IPS DF 6.9 (cell line): Measurements from ENCODE around the gene DDX27.
"Not testable (repeated sequence)": the region's sequence is repeated elsewhere in the genome, so short reads cannot be mapped to it uniquely, and the experiment has no call there.

Experiments
- DNase-seq: peaks from one replicate; pipeline ENCODE4 v3.0.0-alpha.2; 2013; ENCODE audit warnings: low read depth, low spot score
- H3K27ac ChIP-seq: one replicate; pipeline ENCODE4 v1.5.1; 2013; ENCODE audit warnings: low read length, control low read depth
- H3K27me3 ChIP-seq: 2 replicates; pipeline ENCODE4 v1.6.1; 2013; ENCODE audit warnings: mild to moderate bottlenecking, low read length; ENCODE audit not compliant: control insufficient read depth, insufficient read depth
- H3K36me3 ChIP-seq: 2 replicates; pipeline ENCODE4 v1.6.1; 2013; ENCODE audit warnings: low read length; ENCODE audit not compliant: control insufficient read depth, insufficient read depth
- H3K4me1 ChIP-seq: 2 replicates; pipeline ENCODE4 v1.6.1; 2013; ENCODE audit warnings: low read length; ENCODE audit not compliant: control insufficient read depth, insufficient read depth
- H3K4me3 ChIP-seq: 2 replicates; pipeline ENCODE4 v1.5.1; 2013; ENCODE audit warnings: mild to moderate bottlenecking, low read length
- H3K9me3 ChIP-seq: 2 replicates; pipeline ENCODE4 v1.6.1; 2013; ENCODE audit warnings: low read length, inconsistent platforms; ENCODE audit not compliant: control insufficient read depth, insufficient read depth
- WGBS: extraction: QIAGEN DNeasy Blood & Tissue Kit; methylation state at CpG from one replicate; pipeline ENCODE4 v1.1.7; 2013; ENCODE audit warnings: mixed read lengths, missing lambda C conversion rate; ENCODE audit not compliant: insufficient read length, insufficient coverage; 5-methylcytosine and 5-hydroxymethylcytosine counted together

Gene DDX27

GRCh38 chr20:49203746-49204145, 15.5 kb upstream of the DDX27 start:
- H3K4me3 ChIP-seq: no peak overlapping the region
- H3K36me3 ChIP-seq: no peaks in the 10 kb centered on the region
- no CpG with 5 or more reads among the region's 9 CpGs for WGBS

GRCh38 chr20:49207076-49207475, 12.1 kb upstream of the DDX27 start:
- DNase-seq: no peak
- no peaks in the 10 kb centered on the region for H3K4me1 ChIP-seq
- H3K36me3 ChIP-seq: no peaks in the 10 kb centered on the region
- no peak overlapping the region for H3K4me3 ChIP-seq
- H3K9me3 ChIP-seq: no peaks in the 10 kb centered on the region
- no CpG with 5 or more reads among the region's 6 CpGs for WGBS
- no peaks in the 10 kb centered on the region for H3K27me3 ChIP-seq
- no peak overlapping the region for H3K27ac ChIP-seq

More at GRCh38 chr20:49203746-49204145, 15.5 kb upstream of the DDX27 start:
- Histone ChIP-seq H3K27ac (no peak overlapping the region), H3K9me3 (no peaks in the 10 kb centered on the region), H3K27me3 (no peaks in the 10 kb centered on the region), H3K4me1 (no peaks in the 10 kb centered on the region)
- DNase-seq: no peak

- no peak overlapping the region for H3K27ac ChIP-seq
- no peaks in the 10 kb centered on the region for H3K4me1 ChIP-seq
- no peaks in the 10 kb centered on the region for H3K36me3 ChIP-seq
- WGBS: no CpG with 5 or more reads among the region's 1 CpG
- H3K4me3 ChIP-seq: no peak overlapping the region
- H3K27me3 ChIP-seq: no peaks in the 10 kb centered on the region
- H3K9me3 ChIP-seq: no peaks in the 10 kb centered on the region
- DNase-seq: no peak
Observed at GRCh38 chr20:49210101-49210756, 9.0 kb upstream of the DDX27 start.

GRCh38 chr20:49210757-49211110, 8.5 kb upstream of the DDX27 start:
- H3K27ac ChIP-seq: no peak overlapping the region
- H3K9me3 ChIP-seq: no peaks in the 10 kb centered on the region
- no CpG with 5 or more reads among the region's 1 CpG for WGBS
- DNase-seq: no peak
- no peak overlapping the region for H3K4me3 ChIP-seq
- H3K4me1 ChIP-seq: no peaks in the 10 kb centered on the region
- no peaks in the 10 kb centered on the region for H3K27me3 ChIP-seq
- no peaks in the 10 kb centered on the region for H3K36me3 ChIP-seq

- no peaks in the 10 kb centered on the region for H3K4me1 ChIP-seq
- no peak overlapping the region for H3K4me3 ChIP-seq
- no peaks in the 10 kb centered on the region for H3K27me3 ChIP-seq
- no peak overlapping the region for H3K27ac ChIP-seq
- DNase-seq: no peak
- H3K9me3 ChIP-seq: no peaks in the 10 kb centered on the region
- no peaks in the 10 kb centered on the region for H3K36me3 ChIP-seq
Observed at GRCh38 chr20:49214571-49214970, 4.6 kb upstream of the DDX27 start.

GRCh38 chr20:49215232-49215631, 4.0 kb upstream of the DDX27 start:
- H3K4me3 ChIP-seq: no peak overlapping the region

GRCh38 chr20:49216991-49217578, 2.1 kb upstream of the DDX27 start:
- Histone ChIP-seq H3K9me3 (no peaks in the 10 kb centered on the region), H3K4me3 (no peak overlapping the region), H3K36me3 (peaks cover 3% of the 10 kb centered on the region; the same call in 1 of the 2 replicates), H3K27ac (no peak overlapping the region), H3K27me3 (no peaks in the 10 kb centered on the region), H3K4me1 (no peaks in the 10 kb centered on the region; the same call in 1 of the 2 replicates)
- no CpG with 5 or more reads among the region's 11 CpGs for WGBS
- DNase-seq: peak; percentile 95

More at GRCh38 chr20:49215232-49215631, 4.0 kb upstream of the DDX27 start:
- Histone ChIP-seq H3K27me3 (no peaks in the 10 kb centered on the region), H3K27ac (no peak overlapping the region), H3K4me1 (no peaks in the 10 kb centered on the region), H3K9me3 (no peaks in the 10 kb centered on the region), H3K36me3 (no peaks in the 10 kb centered on the region)
- WGBS: no CpG with 5 or more reads among the region's 3 CpGs
- DNase-seq: no peak

GRCh38 chr20:49218739-49219090, 501 bp upstream of the DDX27 start:
- WGBS: no CpG with 5 or more reads among the region's 13 CpGs
- not testable (repeated sequence) for H3K4me1 ChIP-seq

GRCh38 chr20:49219924-49220831, 962 bp downstream of the DDX27 start:
- H3K36me3 ChIP-seq: peaks cover 14% of the 10 kb centered on the region; the same call in 1 of the 2 replicates
- no peaks in the 10 kb centered on the region; the same call in 1 of the 2 replicates for H3K4me1 ChIP-seq
- no peaks in the 10 kb centered on the region for H3K9me3 ChIP-seq
- no peaks in the 10 kb centered on the region for H3K27me3 ChIP-seq
- H3K4me3 ChIP-seq: peak overlapping the region; percentile 85; the same call in 1 of the 2 replicates
- no CpG with 5 or more reads among the region's 28 CpGs for WGBS
- no peak overlapping the region for H3K27ac ChIP-seq
- no peak for DNase-seq

More at GRCh38 chr20:49218739-49219090, 501 bp upstream of the DDX27 start:
- not testable (repeated sequence) for H3K27ac ChIP-seq, DNase-seq, H3K9me3 ChIP-seq, H3K27me3 ChIP-seq, H3K36me3 ChIP-seq, H3K4me3 ChIP-seq

- H3K4me1 ChIP-seq: no peaks in the 10 kb centered on the region
- H3K27ac ChIP-seq: no peak overlapping the region
- H3K36me3 ChIP-seq: peaks cover 36% of the 10 kb centered on the region
- no peak for DNase-seq
- H3K9me3 ChIP-seq: no peaks in the 10 kb centered on the region
- no peaks in the 10 kb centered on the region for H3K27me3 ChIP-seq
- no CpG with 5 or more reads among the region's 7 CpGs for WGBS
- H3K4me3 ChIP-seq: no peak overlapping the region
Observed at GRCh38 chr20:49225896-49226295, 6.7 kb downstream of the DDX27 start.
